Hepatocyte (in vitro differentiated cells): ENCODE data around the gene SHROOM3. TPM values are rescaled to one million over a fixed set of nuclear protein-coding genes. Genes with fewer than 3 reads are reported as not detected.

Source experiments
- DNase-seq: peaks from one replicate; pipeline ENCODE4 v3.0.0-alpha.2; 2016; ENCODE audit warnings: low spot score
- H2AFZ ChIP-seq: fragments of 200-600 bp; sonication (generic); 2 replicates; pipeline ENCODE4 v1.6.0; 2016; ENCODE audit warnings: antibody characterized with exemption, mild to moderate bottlenecking
- H3K27ac ChIP-seq: fragments of 200-600 bp; sonication (generic); 2 replicates; pipeline ENCODE4 v1.5.1; 2016; ENCODE audit warnings: mild to moderate bottlenecking
- H3K27me3 ChIP-seq: fragments of 200-600 bp; sonication (generic); 2 replicates; pipeline ENCODE4 v1.6.1; 2016
- H3K36me3 ChIP-seq: fragments of 200-600 bp; sonication (generic); replicated peaks from 2 replicates; pipeline ENCODE4 v1.5.1; 2016; ENCODE audit warnings: low read depth; ENCODE audit not compliant: insufficient read depth
- H3K4me1 ChIP-seq: fragments of 200-600 bp; sonication (generic); 2 replicates; pipeline ENCODE4 v1.5.1; 2016; ENCODE audit warnings: mild to moderate bottlenecking, moderate library complexity; ENCODE audit not compliant: insufficient read depth
- H3K4me2 ChIP-seq: fragments of 200-600 bp; sonication (generic); 2 replicates; pipeline ENCODE4 v1.6.0; 2016
- H3K4me3 ChIP-seq: fragments of 200-600 bp; sonication (generic); 2 replicates; pipeline ENCODE4 v1.5.1; 2016; ENCODE audit warnings: mild to moderate bottlenecking
- H3K79me2 ChIP-seq: fragments of 200-600 bp; sonication (generic); 2 replicates; pipeline ENCODE4 v1.6.0; 2017; ENCODE audit warnings: mild to moderate bottlenecking
- H3K9me2 ChIP-seq: fragments of 200-600 bp; sonication (generic); replicated peaks from 2 replicates; pipeline ENCODE4 v1.6.0; 2017; ENCODE audit warnings: mild to moderate bottlenecking; ENCODE audit not compliant: insufficient read depth
- H3K9me3 ChIP-seq: fragments of 200-600 bp; sonication (generic); 2 replicates; pipeline ENCODE4 v1.5.1; 2016; ENCODE audit warnings: low read depth, mild to moderate bottlenecking
- H4K20me1 ChIP-seq: fragments of 200-600 bp; sonication (generic); 2 replicates; pipeline ENCODE4 v1.6.0; 2016; ENCODE audit warnings: mild to moderate bottlenecking; ENCODE audit not compliant: insufficient read depth, poor library complexity, severe bottlenecking
- EZH2 ChIP-seq: fragments of 200-600 bp; sonication (generic); IDR thresholded peaks from 2 replicates; pipeline ENCODE4 v1.6.1; 2016; ENCODE audit warnings: antibody characterized with exemption, mild to moderate bottlenecking, borderline replicate concordance
- EZH2phosphoT487 ChIP-seq: fragments of 200-600 bp; sonication (generic); IDR thresholded peaks from one replicate; pipeline ENCODE4 v1.6.1; 2018; ENCODE audit warnings: antibody characterized with exemption, mild to moderate bottlenecking, low read depth, moderate library complexity; ENCODE audit not compliant: unreplicated experiment, severe bottlenecking
- WGBS: methylation state at CpG from one replicate; pipeline ENCODE4 v1.1.6; 2016; ENCODE audit warnings: low lambda C conversion rate; ENCODE audit errors: missing lambda C conversion rate; 5-methylcytosine and 5-hydroxymethylcytosine counted together
- polyA plus RNA-seq: library from polyadenylated mRNA; unstranded; fragments of >200 nt; fragmentation: Nextera tagmentation; extraction: Ambion mirVana; gene quantifications from 2 replicates; pipeline ENCODE4 v1.2.1, GENCODE V29; 2016
- total RNA-seq: library from RNA; depleted of rRNA; stranded (reverse); fragments of >200 nt; gene quantifications from 2 replicates; pipeline ENCODE4 v1.2.3, GENCODE V29; 2014
- TF ChIP-seq, protein P1 (sequence below): fragments of 200-600 bp; sonication (generic); IDR thresholded peaks from 2 replicates; pipeline ENCODE4 v1.5.1; 2016; ENCODE audit warnings: antibody characterized with exemption, mild to moderate bottlenecking; ENCODE audit not compliant: poor library complexity

SHROOM3 gene
- total and polyA plus RNA-seq, 2 experiments from 2014 or later: 35.0 to 63.1 TPM

- H4K20me1 ChIP-seq: peaks cover 3% of the 10 kb centered on the region
- TF ChIP-seq EZH2phosphoT487: no peak
- TF ChIP-seq, protein P1, sequence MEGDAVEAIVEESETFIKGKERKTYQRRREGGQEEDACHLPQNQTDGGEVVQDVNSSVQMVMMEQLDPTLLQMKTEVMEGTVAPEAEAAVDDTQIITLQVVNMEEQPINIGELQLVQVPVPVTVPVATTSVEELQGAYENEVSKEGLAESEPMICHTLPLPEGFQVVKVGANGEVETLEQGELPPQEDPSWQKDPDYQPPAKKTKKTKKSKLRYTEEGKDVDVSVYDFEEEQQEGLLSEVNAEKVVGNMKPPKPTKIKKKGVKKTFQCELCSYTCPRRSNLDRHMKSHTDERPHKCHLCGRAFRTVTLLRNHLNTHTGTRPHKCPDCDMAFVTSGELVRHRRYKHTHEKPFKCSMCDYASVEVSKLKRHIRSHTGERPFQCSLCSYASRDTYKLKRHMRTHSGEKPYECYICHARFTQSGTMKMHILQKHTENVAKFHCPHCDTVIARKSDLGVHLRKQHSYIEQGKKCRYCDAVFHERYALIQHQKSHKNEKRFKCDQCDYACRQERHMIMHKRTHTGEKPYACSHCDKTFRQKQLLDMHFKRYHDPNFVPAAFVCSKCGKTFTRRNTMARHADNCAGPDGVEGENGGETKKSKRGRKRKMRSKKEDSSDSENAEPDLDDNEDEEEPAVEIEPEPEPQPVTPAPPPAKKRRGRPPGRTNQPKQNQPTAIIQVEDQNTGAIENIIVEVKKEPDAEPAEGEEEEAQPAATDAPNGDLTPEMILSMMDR: no peak
- no peak for TF ChIP-seq EZH2
- no peaks in the 10 kb centered on the region for H3K36me3 ChIP-seq
- no peaks in the 10 kb centered on the region for H3K27me3 ChIP-seq
- DNase-seq: no peak
- WGBS: 88% methylated on average over 1 of the region's 1 CpG
- peaks cover 4% of the 10 kb centered on the region for H3K4me1 ChIP-seq
- H3K9me3 ChIP-seq: no peaks in the 10 kb centered on the region
- no peak overlapping the region for H3K4me2 ChIP-seq
- H3K79me2 ChIP-seq: peaks cover 53% of the 10 kb centered on the region
- no peaks in the 10 kb centered on the region for H3K9me2 ChIP-seq
- H3K4me3 ChIP-seq: no peak overlapping the region
- no peak overlapping the region for H2AFZ ChIP-seq
- no peak overlapping the region for H3K27ac ChIP-seq
Measured at GRCh38 chr4:76729980-76730379, 295.0 kb downstream of the SHROOM3 start.

GRCh38 chr4:76732246-76732645 is 297.2 kb downstream of the SHROOM3 start:
- 89% methylated on average over 1 of the region's 1 CpG for WGBS
- Histone ChIP-seq H3K4me1 (peaks cover 8% of the 10 kb centered on the region), H3K79me2 (peaks cover 45% of the 10 kb centered on the region)

GRCh38 chr4:76733068-76733771 is 298.2 kb downstream of the SHROOM3 start:
- H3K36me3 ChIP-seq: no peaks in the 10 kb centered on the region
- TF ChIP-seq, protein P1: no peak
- TF ChIP-seq EZH2phosphoT487 (no peak), EZH2 (no peak)
- peaks cover 38% of the 10 kb centered on the region for H3K79me2 ChIP-seq
- DNase-seq: no peak
- no peaks in the 10 kb centered on the region for H3K9me3 ChIP-seq
- H3K4me2 ChIP-seq: no peak overlapping the region
- no peaks in the 10 kb centered on the region for H3K27me3 ChIP-seq
- H3K27ac ChIP-seq: no peak overlapping the region
- H3K4me3 ChIP-seq: no peak overlapping the region
- WGBS: 71% methylated on average over 3 of the region's 3 CpGs
- no peaks in the 10 kb centered on the region for H4K20me1 ChIP-seq
- H2AFZ ChIP-seq: no peak overlapping the region
- H3K4me1 ChIP-seq: peaks cover 11% of the 10 kb centered on the region
- no peaks in the 10 kb centered on the region for H3K9me2 ChIP-seq

More at GRCh38 chr4:76732246-76732645, 297.2 kb downstream of the SHROOM3 start:
- Histone ChIP-seq H3K4me2 (no peak overlapping the region), H4K20me1 (no peaks in the 10 kb centered on the region), H3K9me2 (no peaks in the 10 kb centered on the region), H3K27me3 (no peaks in the 10 kb centered on the region), H3K4me3 (no peak overlapping the region), H3K36me3 (no peaks in the 10 kb centered on the region), H3K27ac (no peak overlapping the region), H3K9me3 (no peaks in the 10 kb centered on the region), H2AFZ (no peak overlapping the region)
- TF ChIP-seq, protein P1: no peak
- TF ChIP-seq EZH2phosphoT487: no peak
- no peak for TF ChIP-seq EZH2
- DNase-seq: no peak
